Measurements from ENCODE around the gene HMGN2. TPM values are rescaled to one million over a fixed set of nuclear protein-coding genes. Genes with fewer than 3 reads are reported as not detected.

HMGN2 gene
- total and polyA plus RNA-seq, 2 of the 13 experiments (the other 11 are each of a cell fraction or from before 2014, with no cell fraction given), result 63.4 to 343 TPM

DNA sequence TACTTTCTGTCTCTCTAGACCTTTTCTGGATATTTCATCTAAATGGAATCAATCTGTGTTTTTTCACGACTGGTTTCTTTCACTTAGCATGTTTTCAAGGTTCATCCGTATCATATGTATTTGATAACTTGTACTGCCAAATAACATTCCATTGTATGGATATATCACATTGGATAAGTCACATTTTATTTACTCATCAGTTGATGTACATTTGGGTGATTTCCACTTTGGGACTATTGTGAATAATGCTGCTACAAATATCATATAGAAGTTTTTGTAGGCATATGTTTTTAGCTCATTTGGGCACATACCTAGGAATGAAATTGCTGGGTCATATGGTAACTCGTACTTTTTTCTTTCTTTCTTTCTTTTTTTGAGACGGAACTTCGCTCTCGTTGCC, 6.7 kb downstream of the HMGN2 start:
- BruUV-seq (replicated peaks), result no TSS peak
- intact Hi-C loops (cut with micrococcal nuclease; ENCODE audit: unreplicated experiment), result no loop called here
- Histone ChIP-seq H3K9ac (ENCODE audit: insufficient read depth, low read depth, low read length) (no peak overlapping the region), H3K4me1 (ENCODE audit: insufficient read depth, low read length) (peaks cover 27% of the 10 kb centered on the region), H3K27me3 (ENCODE audit: control insufficient read depth in 1 of 2, insufficient read depth in 2 of 2, low read length in 2 of 2) (no peaks in the 10 kb centered on the region), H3K4me3 (replicated peaks in 1 of 3; ENCODE audit: insufficient read depth in 1 of 3, low read depth in 2 of 3, low read length in 3 of 3) (no peak overlapping the region), H3K9me3 (ENCODE audit: low read length) (no peaks in the 10 kb centered on the region), H3K27ac (ENCODE audit: extremely low read length, insufficient read depth, low read length) (no peak overlapping the region), H3K4me2 (ENCODE audit: low read depth, low read length) (no peak overlapping the region), H2AFZ (ENCODE audit: low read length) (no peak overlapping the region), H3K36me3 (replicated peaks in 1 of 2; ENCODE audit: control insufficient read depth in 1 of 2, insufficient read depth in 2 of 2, low read length in 2 of 2) (peaks cover 1 to 29% of the 10 kb centered on the region in 2 experiments), H4K20me1 (ENCODE audit: insufficient read depth, low read length) (peaks cover 2% of the 10 kb centered on the region; the same call in 1 of the 2 replicates), H3K79me2 (ENCODE audit: insufficient read depth, low read length) (peaks cover 9% of the 10 kb centered on the region)
- DNase-seq (ENCODE audit: low spot score) (no peak), ATAC-seq (no peak), FAIRE-seq (no peak)
- ChIA-PET POLR2A (interaction anchor here (1.6 kb wide), 1 partner anchor 9 kb away, joined by 3 read pairs; no protein-coding TSS in a partner anchor), CTCF (ENCODE audit: low intra/inter-chr PET ratio, low total read pairs) (no interaction called here)
- TF ChIP-seq POLR2AphosphoS5 (IDR thresholded peaks at IDR 0.05; ENCODE audit: low read depth, low read length) (0 out of 2 replicates have a peak, but pooled peaks have one; percentile 5), ZNF556 (CRISPR knock-in tag; IDR thresholded peaks at IDR 0.05; ENCODE audit: borderline replicate concordance) (no peak)
- 100% methylated on average over 6 of the region's 6 CpGs for WGBS (ENCODE audit: low lambda C conversion rate)
- in situ Hi-C loops (cut with HindIII; ENCODE audit: extremely low pct_ligation_motif_present, low pct_unique_long_range_greater_than_20kb), result no loop called here

DNA sequence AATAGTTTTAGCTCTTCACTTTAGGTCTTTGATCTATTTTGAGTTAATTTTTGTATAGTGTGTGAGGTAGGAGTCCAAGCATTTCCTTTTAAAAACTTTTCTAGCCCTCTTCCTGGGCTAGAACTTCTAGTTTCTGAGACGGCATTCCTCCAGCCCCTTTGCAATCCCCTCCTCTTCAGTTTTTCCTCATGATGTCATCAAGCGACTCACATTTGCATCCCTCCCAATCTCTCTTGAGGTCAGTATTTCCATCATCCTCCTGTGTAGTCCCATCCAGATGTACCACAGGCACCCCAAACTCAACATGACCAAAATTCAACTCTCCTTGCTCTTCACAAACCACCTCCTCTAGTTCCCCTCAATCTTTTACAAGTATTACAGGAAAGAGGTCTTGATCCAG, 10.7 kb downstream of the HMGN2 start:
- intact Hi-C loops (cut with micrococcal nuclease; ENCODE audit: unreplicated experiment), result no loop called here
- Histone ChIP-seq H3K79me2 (ENCODE audit: insufficient read depth, low read length) (no peaks in the 10 kb centered on the region), H3K4me3 (replicated peaks in 1 of 3; ENCODE audit: insufficient read depth in 1 of 3, low read depth in 2 of 3, low read length in 3 of 3) (no peak overlapping the region), H3K27ac (ENCODE audit: extremely low read length, insufficient read depth, low read length) (no peak overlapping the region), H3K9ac (ENCODE audit: insufficient read depth, low read depth, low read length) (no peak overlapping the region), H3K27me3 (ENCODE audit: control insufficient read depth in 1 of 2, insufficient read depth in 2 of 2, low read length in 2 of 2) (no peaks in the 10 kb centered on the region), H2AFZ (ENCODE audit: low read length) (no peak overlapping the region), H3K4me1 (ENCODE audit: insufficient read depth, low read length) (peaks cover 26% of the 10 kb centered on the region), H4K20me1 (ENCODE audit: insufficient read depth, low read length) (no peaks in the 10 kb centered on the region), H3K36me3 (replicated peaks in 1 of 2; ENCODE audit: control insufficient read depth in 1 of 2, insufficient read depth in 2 of 2, low read length in 2 of 2) (no peaks in the 10 kb centered on the region), H3K9me3 (ENCODE audit: low read length) (no peaks in the 10 kb centered on the region), H3K4me2 (ENCODE audit: low read depth, low read length) (no peak overlapping the region)
- ATAC-seq (no peak), DNase-seq (ENCODE audit: low spot score) (no peak), FAIRE-seq (no peak)
- CTCF ChIA-PET (ENCODE audit: low intra/inter-chr PET ratio, low total read pairs), result no interaction called here
- POLR2A ChIA-PET, result no interaction called here
- in situ Hi-C loops (cut with HindIII; ENCODE audit: extremely low pct_ligation_motif_present, low pct_unique_long_range_greater_than_20kb), result no loop called here
- TF ChIP-seq CREB1 (IDR thresholded peaks at IDR 0.05) (peak; percentile 38), CREB1 (CRISPR knock-in tag; IDR thresholded peaks at IDR 0.05) (no peak), ATF7 (IDR thresholded peaks at IDR 0.05) (peak; percentile 67), ATF7 (CRISPR knock-in tag; IDR thresholded peaks at IDR 0.05) (no peak), ZNF639 (CRISPR knock-in tag; conservative IDR thresholded peaks at IDR 0.05) (no peak), U2AF2 (IDR thresholded peaks at IDR 0.05; ENCODE audit: low read depth, low read length) (no peak), FOXA3 (CRISPR knock-in tag; IDR thresholded peaks at IDR 0.05) (no peak)
- WGBS (ENCODE audit: low lambda C conversion rate), result 77% methylated on average over 2 of the region's 2 CpGs
- BruUV-seq (replicated peaks), result no TSS peak

Data from HepG2 (cell line).